GM12878 (cell line): ENCODE results near the gene RPL18.

ENCODE experiments used
- BCL11A ChIP-seq: IDR thresholded peaks from 2 replicates; pipeline ENCODE4 v1.6.1; 2011; ENCODE audit warnings: low read depth, low read length
- CBFB ChIP-seq: IDR thresholded peaks from 2 replicates; pipeline ENCODE4 v1.6.1; 2016; ENCODE audit warnings: antibody characterized with exemption, low read depth
- CREM ChIP-seq: IDR thresholded peaks from 2 replicates; pipeline ENCODE4 v1.6.1; 2014; ENCODE audit warnings: antibody characterized with exemption, low read depth
- EZH2 ChIP-seq: IDR thresholded peaks from 2 replicates; pipeline ENCODE4 v1.6.1; 2012; ENCODE audit warnings: low read depth, mild to moderate bottlenecking, control low read depth, inconsistent platforms, low read length, borderline replicate concordance; ENCODE audit not compliant: control insufficient read depth
- GABPA ChIP-seq: IDR thresholded peaks from 2 replicates; pipeline ENCODE4 v1.6.1; 2014; ENCODE audit warnings: antibody characterized with exemption, low read depth, mild to moderate bottlenecking, inconsistent platforms
- TAF1 ChIP-seq: IDR thresholded peaks from 2 replicates; pipeline ENCODE4 v1.6.1; 2011; ENCODE audit warnings: mild to moderate bottlenecking, low read depth, low read length, borderline replicate concordance
- YY1 ChIP-seq: IDR thresholded peaks from 2 replicates; pipeline ENCODE4 v1.6.1; 2011; ENCODE audit warnings: low read depth, mild to moderate bottlenecking, low read length
- ZSCAN29 ChIP-seq: fragments of 450-650 bp; IDR thresholded peaks from 2 replicates; pipeline ENCODE4 v1.6.1; 2017; ENCODE audit warnings: mild to moderate bottlenecking, moderate library complexity
- TF ChIP-seq, protein P1 (sequence below): IDR thresholded peaks from 2 replicates; pipeline ENCODE4 v1.6.1; 2012; ENCODE audit warnings: low read length, inconsistent platforms
- TF ChIP-seq, protein P2 (sequence below), 3 experiments: IDR thresholded peaks in 2 of 3; conservative IDR thresholded peaks in 1 of 3; 2 replicates each; pipeline ENCODE4 v1.5.1; 2011; ENCODE audit warnings: low read depth in 3 of 3, low read length in 3 of 3, mild to moderate bottlenecking in 3 of 3, control low read depth in 2 of 3, moderate library complexity in 2 of 3, inconsistent platforms in 1 of 3, mixed read lengths in 1 of 3; ENCODE audit not compliant: control insufficient read depth in 2 of 3, insufficient read depth in 1 of 3; ENCODE audit errors: extremely low read depth in 1 of 3
- TF ChIP-seq, protein P3 (sequence below): IDR thresholded peaks from 2 replicates; pipeline ENCODE4 v1.6.1; 2012; ENCODE audit warnings: mild to moderate bottlenecking, low read depth, low read length
- TF ChIP-seq, protein P4 (sequence below): IDR thresholded peaks from 2 replicates; pipeline ENCODE4 v1.6.1; 2011; ENCODE audit warnings: low read depth, low read length, improper control_type of control experiment, borderline replicate concordance
- TF ChIP-seq, protein P5 (sequence below): fragments of 450-650 bp; IDR thresholded peaks from 2 replicates; pipeline ENCODE4 v1.6.1; 2016; ENCODE audit warnings: mild to moderate bottlenecking
- TF ChIP-seq, protein P6 (sequence below): fragments of 450-650 bp; IDR thresholded peaks from 2 replicates; pipeline ENCODE4 v1.6.1; 2016; ENCODE audit warnings: mild to moderate bottlenecking

DNA sequence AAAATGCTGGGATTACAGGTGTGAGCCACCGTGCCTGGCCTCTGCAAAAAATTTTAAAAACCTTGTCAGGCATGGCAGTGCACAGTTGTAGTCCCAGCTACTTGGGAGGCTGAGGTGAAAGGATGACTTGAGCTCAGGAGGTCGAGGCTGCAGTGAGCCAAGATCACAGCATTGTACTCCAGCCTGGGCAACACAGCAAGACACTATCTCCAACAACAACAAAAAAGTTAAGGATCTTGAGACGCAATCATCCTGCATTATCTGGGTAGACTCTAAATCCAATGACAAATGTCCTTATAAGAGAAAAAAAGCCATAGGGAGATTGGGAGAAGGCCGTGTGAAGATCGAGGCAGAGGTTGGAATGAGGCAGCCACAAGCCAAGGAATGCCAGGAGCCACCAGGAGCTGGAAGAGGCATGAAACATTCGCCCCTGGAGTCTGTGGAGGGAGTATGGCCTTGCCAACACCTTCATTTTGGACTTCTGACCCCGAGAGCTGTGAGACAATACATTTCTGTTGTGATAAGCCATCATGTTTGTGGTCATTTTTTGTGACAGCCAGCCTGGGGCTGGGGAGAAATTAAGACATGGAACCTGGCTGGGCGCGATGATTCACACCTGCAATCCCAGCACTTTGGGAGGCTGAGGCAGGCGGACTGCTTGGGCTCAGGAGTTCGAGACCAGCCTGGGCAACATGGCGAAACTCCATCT lies 32.1 kb upstream of the RPL18 start:
- TF ChIP-seq, protein P1, sequence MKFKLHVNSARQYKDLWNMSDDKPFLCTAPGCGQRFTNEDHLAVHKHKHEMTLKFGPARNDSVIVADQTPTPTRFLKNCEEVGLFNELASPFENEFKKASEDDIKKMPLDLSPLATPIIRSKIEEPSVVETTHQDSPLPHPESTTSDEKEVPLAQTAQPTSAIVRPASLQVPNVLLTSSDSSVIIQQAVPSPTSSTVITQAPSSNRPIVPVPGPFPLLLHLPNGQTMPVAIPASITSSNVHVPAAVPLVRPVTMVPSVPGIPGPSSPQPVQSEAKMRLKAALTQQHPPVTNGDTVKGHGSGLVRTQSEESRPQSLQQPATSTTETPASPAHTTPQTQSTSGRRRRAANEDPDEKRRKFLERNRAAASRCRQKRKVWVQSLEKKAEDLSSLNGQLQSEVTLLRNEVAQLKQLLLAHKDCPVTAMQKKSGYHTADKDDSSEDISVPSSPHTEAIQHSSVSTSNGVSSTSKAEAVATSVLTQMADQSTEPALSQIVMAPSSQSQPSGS = no peak
- TF ChIP-seq, protein P2, sequence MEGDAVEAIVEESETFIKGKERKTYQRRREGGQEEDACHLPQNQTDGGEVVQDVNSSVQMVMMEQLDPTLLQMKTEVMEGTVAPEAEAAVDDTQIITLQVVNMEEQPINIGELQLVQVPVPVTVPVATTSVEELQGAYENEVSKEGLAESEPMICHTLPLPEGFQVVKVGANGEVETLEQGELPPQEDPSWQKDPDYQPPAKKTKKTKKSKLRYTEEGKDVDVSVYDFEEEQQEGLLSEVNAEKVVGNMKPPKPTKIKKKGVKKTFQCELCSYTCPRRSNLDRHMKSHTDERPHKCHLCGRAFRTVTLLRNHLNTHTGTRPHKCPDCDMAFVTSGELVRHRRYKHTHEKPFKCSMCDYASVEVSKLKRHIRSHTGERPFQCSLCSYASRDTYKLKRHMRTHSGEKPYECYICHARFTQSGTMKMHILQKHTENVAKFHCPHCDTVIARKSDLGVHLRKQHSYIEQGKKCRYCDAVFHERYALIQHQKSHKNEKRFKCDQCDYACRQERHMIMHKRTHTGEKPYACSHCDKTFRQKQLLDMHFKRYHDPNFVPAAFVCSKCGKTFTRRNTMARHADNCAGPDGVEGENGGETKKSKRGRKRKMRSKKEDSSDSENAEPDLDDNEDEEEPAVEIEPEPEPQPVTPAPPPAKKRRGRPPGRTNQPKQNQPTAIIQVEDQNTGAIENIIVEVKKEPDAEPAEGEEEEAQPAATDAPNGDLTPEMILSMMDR (IDR thresholded peaks at IDR 0.05 in 2 of 3, conservative IDR thresholded peaks at IDR 0.05 in 1 of 3; ENCODE audit: control insufficient read depth in 2 of 3, extremely low read depth in 1 of 3, insufficient read depth in 1 of 3, low read depth in 3 of 3, low read length in 3 of 3) = no peak
- TF ChIP-seq, protein P3, sequence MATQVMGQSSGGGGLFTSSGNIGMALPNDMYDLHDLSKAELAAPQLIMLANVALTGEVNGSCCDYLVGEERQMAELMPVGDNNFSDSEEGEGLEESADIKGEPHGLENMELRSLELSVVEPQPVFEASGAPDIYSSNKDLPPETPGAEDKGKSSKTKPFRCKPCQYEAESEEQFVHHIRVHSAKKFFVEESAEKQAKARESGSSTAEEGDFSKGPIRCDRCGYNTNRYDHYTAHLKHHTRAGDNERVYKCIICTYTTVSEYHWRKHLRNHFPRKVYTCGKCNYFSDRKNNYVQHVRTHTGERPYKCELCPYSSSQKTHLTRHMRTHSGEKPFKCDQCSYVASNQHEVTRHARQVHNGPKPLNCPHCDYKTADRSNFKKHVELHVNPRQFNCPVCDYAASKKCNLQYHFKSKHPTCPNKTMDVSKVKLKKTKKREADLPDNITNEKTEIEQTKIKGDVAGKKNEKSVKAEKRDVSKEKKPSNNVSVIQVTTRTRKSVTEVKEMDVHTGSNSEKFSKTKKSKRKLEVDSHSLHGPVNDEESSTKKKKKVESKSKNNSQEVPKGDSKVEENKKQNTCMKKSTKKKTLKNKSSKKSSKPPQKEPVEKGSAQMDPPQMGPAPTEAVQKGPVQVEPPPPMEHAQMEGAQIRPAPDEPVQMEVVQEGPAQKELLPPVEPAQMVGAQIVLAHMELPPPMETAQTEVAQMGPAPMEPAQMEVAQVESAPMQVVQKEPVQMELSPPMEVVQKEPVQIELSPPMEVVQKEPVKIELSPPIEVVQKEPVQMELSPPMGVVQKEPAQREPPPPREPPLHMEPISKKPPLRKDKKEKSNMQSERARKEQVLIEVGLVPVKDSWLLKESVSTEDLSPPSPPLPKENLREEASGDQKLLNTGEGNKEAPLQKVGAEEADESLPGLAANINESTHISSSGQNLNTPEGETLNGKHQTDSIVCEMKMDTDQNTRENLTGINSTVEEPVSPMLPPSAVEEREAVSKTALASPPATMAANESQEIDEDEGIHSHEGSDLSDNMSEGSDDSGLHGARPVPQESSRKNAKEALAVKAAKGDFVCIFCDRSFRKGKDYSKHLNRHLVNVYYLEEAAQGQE = no peak
- TF ChIP-seq EZH2 (no peak), BCL11A (no peak), ZSCAN29 (no peak), TAF1 (no peak), CBFB (no peak), GABPA (no peak), YY1 (no peak), CREM (no peak)
- TF ChIP-seq, protein P4, sequence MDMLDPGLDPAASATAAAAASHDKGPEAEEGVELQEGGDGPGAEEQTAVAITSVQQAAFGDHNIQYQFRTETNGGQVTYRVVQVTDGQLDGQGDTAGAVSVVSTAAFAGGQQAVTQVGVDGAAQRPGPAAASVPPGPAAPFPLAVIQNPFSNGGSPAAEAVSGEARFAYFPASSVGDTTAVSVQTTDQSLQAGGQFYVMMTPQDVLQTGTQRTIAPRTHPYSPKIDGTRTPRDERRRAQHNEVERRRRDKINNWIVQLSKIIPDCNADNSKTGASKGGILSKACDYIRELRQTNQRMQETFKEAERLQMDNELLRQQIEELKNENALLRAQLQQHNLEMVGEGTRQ = no peak
- TF ChIP-seq, protein P5, sequence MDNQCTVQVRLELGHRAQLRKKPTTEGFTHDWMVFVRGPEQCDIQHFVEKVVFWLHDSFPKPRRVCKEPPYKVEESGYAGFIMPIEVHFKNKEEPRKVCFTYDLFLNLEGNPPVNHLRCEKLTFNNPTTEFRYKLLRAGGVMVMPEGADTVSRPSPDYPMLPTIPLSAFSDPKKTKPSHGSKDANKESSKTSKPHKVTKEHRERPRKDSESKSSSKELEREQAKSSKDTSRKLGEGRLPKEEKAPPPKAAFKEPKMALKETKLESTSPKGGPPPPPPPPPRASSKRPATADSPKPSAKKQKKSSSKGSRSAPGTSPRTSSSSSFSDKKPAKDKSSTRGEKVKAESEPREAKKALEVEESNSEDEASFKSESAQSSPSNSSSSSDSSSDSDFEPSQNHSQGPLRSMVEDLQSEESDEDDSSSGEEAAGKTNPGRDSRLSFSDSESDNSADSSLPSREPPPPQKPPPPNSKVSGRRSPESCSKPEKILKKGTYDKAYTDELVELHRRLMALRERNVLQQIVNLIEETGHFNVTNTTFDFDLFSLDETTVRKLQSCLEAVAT = no peak
- TF ChIP-seq, protein P6, sequence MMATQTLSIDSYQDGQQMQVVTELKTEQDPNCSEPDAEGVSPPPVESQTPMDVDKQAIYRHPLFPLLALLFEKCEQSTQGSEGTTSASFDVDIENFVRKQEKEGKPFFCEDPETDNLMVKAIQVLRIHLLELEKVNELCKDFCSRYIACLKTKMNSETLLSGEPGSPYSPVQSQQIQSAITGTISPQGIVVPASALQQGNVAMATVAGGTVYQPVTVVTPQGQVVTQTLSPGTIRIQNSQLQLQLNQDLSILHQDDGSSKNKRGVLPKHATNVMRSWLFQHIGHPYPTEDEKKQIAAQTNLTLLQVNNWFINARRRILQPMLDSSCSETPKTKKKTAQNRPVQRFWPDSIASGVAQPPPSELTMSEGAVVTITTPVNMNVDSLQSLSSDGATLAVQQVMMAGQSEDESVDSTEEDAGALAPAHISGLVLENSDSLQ = no peak
